Hematopoietic multipotent progenitor cell treated with erythropoietin and hydrocortisone succinate and interleukin-3 and kit ligand, for 17 days (in vitro differentiated cells): ENCODE measurements around the gene SMYD3.
"Not testable (repeated sequence)": the region's sequence is repeated elsewhere in the genome, so short reads cannot be mapped to it uniquely, and the experiment has no call there.

Experiments
- DNase-seq: peaks from one replicate; pipeline ENCODE4 v3.0.0-alpha.2; 2015; ENCODE audit warnings: low spot score

Gene SMYD3

GRCh38 chr1:245988393-245989078 lies 518.5 kb downstream of the SMYD3 start:
- DNase-seq: no peak

GRCh38 chr1:245987997-245988392 lies 519.1 kb downstream of the SMYD3 start:
- DNase-seq: no peak

GRCh38 chr1:245987577-245987976 lies 519.5 kb downstream of the SMYD3 start:
- no peak for DNase-seq

- no peak for DNase-seq
These were observed 519.9 kb downstream of the SMYD3 start for GRCh38 chr1:245987219-245987545.

- no peak for DNase-seq
These were observed 520.5 kb downstream of the SMYD3 start for GRCh38 chr1:245986404-245987218.

- no peak for DNase-seq
These were observed 522.5 kb downstream of the SMYD3 start for GRCh38 chr1:245984390-245985155.

GRCh38 chr1:245983294-245983967 lies 523.6 kb downstream of the SMYD3 start:
- no peak for DNase-seq

GRCh38 chr1:245979589-245979988 lies 527.5 kb downstream of the SMYD3 start:
- no peak for DNase-seq

- DNase-seq: no peak
These were observed 528.2 kb downstream of the SMYD3 start for GRCh38 chr1:245978915-245979314.

GRCh38 chr1:245972476-245972875 lies 534.6 kb downstream of the SMYD3 start:
- no peak for DNase-seq

- DNase-seq: no peak
These were observed 535.4 kb downstream of the SMYD3 start for GRCh38 chr1:245971711-245972085.

GRCh38 chr1:245971076-245971710 lies 535.9 kb downstream of the SMYD3 start:
- not testable (repeated sequence) for DNase-seq

- DNase-seq: no peak
These were observed 537.8 kb downstream of the SMYD3 start for GRCh38 chr1:245969283-245969682.

- no peak for DNase-seq
These were observed 538.3 kb downstream of the SMYD3 start for GRCh38 chr1:245968775-245969174.

- no peak for DNase-seq
These were observed 541.7 kb downstream of the SMYD3 start for GRCh38 chr1:245965398-245965797.

- no peak for DNase-seq
These were observed 543.4 kb downstream of the SMYD3 start for GRCh38 chr1:245963649-245964048.

GRCh38 chr1:245962453-245962852 lies 544.6 kb downstream of the SMYD3 start:
- DNase-seq: no peak

- no peak for DNase-seq
These were observed 545.9 kb downstream of the SMYD3 start for GRCh38 chr1:245961137-245961540.

- no peak for DNase-seq
These were observed 546.9 kb downstream of the SMYD3 start for GRCh38 chr1:245960171-245960570.

GRCh38 chr1:245958016-245958415 lies 549.1 kb downstream of the SMYD3 start:
- DNase-seq: no peak

- no peak for DNase-seq
These were observed 549.7 kb downstream of the SMYD3 start for GRCh38 chr1:245957427-245957826.

- no peak for DNase-seq
These were observed 550.9 kb downstream of the SMYD3 start for GRCh38 chr1:245956225-245956624.
